Activated CD8-positive, alpha-beta memory T cell treated with anti-CD3 and anti-CD28 coated beads, Interleukin-2, amount 50 U/mL, for 1 hour (primary cell): Measurements from ENCODE around the gene TM9SF3.
A peak's percentile ranks its signal among the peaks of the same experiment; 100 is the strongest.

Experiments
- DNase-seq: peaks from one replicate; pipeline ENCODE4 v3.0.0-alpha.2; 2020; ENCODE audit errors: extremely low read depth

The TM9SF3 gene

DNA sequence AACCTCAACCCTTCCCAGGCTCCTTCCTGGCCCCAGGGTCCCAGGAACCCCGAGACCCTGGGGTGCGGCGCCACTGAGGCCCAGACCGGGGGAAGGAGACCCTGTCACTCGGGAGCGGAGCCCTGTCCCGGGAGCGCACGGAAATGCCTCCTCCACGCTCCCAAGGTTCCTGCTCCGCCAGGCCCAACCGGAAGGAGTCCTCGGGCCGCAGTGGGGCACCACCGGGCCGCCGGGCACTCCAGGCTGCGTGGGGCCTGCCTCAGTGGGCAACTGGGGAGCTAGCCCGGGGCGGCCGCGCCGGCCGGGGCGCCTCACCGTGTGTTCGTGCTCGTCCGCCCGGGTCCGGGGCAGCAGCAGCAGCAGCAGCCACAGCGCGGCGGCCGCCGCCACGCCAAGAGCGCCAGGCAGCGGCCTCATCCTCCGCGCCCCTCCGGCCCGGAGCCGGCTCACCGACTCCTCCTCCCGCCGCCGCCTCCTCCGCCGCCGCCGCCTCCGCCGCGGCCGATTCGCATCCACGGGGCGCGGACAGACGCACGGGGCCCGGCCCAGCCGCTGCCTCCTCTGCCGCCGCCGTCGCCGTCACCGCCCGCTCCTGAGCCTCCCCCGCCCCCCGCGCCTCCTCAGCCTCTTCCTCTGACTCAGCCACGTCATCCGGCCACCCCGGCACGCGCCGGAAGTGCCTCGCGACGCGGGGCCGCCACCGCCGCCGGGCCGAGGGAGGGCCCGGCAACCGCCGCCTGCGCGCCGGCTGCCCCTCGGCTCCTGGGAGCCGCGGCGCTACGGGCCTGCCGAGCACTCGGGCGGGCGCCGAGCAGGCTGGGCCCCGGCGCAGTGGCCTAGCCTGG, at the start of gene TM9SF3:
TSS of gene TM9SF3 (minus strand) at position 594 of the 845 bp plus-strand sequence. CDS start at position 417, 177 bp downstream.
- DNase-seq, result peak; percentile 87

GRCh38 chr10:96636551-96636950, 49.7 kb upstream of the TM9SF3 start:
- DNase-seq, result no peak

GRCh38 chr10:96632974-96633710, 46.3 kb upstream of the TM9SF3 start:
- no peak for DNase-seq

DNA sequence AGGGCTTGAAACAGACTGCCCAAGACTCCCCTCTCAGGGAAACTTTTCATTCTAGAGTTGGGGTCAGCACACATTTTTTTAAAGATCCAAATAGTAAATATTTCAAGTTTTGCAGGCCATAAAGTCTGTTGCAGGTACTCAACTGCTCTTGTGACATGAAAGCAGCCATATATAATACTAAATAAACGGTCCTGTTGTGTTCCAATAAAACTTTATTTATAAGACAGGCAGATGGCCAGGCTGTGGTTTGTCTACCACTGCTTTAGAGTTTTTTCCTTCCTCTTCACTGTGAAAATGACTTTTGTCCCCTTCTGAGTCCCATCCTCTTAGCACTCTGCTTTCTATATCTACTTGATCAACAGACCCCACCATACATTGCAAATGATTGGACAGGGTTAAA, 40.5 kb upstream of the TM9SF3 start:
- no peak for DNase-seq

DNA sequence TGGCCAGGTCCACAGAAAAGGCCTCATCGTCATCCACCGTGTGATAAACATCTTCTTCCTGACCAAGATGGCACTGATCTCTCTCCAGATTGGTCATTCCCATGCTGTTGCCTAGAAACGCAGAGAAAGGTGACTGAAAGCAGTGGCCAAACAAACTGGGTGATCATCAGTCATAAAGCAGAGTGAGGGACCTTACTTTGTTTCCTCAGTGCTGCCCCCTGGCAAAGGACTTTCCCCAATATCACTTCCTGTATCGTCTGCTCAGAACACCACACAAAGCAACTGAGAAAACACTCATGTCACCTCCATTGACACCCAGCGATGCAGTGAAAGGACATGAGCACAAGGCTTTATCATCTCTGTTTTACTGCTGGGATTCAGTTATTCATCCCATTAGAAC, 40.0 kb upstream of the TM9SF3 start:
- DNase-seq, result no peak

- DNase-seq, result no peak
Observed at GRCh38 chr10:96625173-96625572, 38.4 kb upstream of the TM9SF3 start.

DNA sequence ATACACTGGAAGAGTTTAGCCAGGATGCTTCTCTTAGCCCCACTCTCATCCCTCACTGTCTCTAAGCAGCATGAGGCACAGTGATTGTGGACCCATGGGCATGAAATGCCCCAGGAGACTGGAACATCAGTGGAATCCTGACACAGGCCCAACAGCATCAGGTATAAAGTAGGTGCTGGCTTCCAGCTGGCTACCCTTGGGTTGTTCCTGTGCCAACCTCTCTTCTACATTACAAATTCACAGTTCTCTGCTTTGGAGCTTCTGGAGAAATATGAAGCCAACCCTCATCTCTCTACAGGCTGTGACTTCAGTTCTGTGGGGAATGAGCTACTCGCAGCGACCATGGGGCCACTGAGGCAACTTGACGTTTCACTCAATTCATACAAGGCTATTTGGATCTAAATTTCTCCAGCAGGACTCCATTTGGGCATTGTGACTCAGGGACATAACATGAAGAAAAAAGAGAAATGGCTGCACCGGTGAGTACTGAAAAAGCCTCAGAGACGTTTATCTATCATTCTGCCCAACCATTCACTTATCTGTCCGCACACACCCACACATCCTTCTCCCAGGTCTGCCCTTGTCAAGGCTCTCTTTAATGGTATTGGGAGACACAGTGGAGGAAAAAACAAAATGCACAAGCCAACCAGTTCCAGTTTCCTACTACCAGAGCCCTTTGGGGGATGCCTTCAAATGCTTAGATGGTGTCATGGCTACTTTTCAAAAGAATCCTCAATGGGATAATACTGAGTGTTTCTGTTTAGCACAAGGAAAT, 35.4 kb upstream of the TM9SF3 start:
- DNase-seq, result no peak

DNA sequence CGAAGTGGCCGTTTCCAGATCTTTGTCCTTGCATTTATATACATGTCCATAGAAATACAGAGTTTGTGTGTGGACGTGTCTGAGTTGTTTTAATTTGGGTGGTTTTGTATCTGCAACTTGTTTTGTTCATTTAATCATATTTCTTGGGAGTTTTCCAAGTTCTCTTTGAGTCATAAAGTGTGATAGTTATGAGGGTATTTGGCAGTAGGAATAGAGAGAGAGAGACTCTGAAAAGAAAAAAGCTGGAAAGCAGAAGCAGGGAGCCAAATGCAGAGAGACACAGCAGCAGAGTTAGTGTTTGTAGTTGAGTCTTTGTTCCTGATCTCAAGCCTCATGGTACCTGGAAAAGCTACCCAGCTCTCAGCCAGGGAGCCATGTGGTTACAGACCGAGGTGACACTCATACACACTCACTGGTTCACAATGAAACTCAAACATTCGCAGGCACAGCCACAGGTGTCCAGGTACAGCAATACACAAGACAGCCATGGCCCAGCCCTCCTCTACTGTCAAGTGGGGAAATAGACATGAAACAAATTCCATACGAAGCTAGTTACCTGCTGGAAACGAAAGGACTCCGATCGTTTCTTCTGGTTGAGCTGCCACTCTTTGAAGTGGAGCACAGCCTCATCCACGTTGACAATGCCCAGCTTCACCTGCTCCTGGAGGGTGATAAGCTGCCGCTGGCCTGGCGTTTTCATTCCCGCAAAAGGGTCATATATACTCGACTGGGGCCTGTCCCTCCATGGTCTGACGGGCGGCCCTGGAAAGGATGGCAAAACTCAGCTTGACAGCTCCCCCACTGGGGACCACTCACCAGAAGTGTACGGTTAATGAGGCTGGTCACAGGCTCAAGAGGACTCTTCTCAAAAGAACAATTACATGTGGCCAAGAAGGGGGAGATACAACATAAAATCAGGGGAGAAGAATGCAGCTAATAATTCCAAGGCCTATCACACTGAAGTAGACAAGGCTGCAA, 33.3 kb upstream of the TM9SF3 start:
- DNase-seq, result no peak

DNA sequence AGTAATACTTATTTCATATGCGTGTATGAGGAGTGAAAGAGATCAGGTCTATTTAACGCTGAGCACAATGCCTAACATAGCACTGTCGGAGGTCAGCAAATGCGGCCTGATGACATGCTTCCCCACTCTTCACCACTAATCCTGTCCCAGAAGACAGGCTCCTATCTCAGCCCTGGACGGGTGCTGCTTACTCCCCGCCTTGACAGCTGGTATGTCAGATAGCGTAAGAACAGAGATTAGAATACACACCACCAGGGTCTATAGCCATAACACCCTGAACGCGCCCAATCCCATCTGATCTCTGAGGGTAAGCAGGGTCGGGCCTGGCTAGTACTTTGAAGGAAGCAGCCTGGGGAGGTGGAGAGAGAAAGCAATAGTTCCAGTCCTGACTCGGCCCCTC, 32.3 kb upstream of the TM9SF3 start:
- no peak for DNase-seq

- DNase-seq, result no peak
Observed at GRCh38 chr10:96618653-96619052, 31.8 kb upstream of the TM9SF3 start.

DNA sequence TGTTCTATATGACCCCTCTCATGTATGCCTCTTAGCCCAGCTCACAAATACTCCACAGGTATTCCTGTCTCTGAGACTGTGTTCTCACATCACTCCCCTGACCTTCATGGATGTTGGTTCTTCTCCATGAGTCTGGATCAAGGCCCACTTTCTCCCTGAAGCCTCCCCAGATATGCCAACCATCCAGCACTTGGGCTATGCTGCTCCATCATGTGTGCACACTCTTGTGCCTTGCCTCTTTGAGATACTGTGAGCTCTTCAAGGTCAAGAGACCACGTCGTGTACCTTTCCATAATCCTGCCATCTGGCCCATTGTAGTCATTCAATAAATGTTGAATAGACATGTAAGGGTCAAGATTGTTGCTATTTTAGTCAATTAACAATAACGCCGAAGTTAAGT, 30.1 kb upstream of the TM9SF3 start:
- no peak for DNase-seq

DNA sequence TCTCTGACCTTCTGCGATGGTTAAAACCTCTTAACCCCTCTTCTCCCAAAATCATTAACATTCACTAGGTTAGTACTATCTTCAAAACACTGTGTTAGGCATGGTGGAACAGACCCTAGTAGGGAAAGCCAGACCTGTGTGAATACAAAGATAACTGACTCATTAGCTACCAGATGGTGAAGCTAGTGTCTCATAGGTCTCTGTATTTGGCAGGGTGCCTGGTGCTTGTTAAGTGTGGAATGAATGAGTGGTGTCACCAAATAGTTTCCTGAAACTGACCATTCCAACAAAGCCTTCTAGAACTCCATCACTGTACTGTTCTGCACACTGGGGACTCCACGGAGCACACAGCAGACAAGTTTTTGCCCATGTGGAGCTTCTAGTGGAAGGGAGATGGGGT, 27.7 kb upstream of the TM9SF3 start:
- no peak for DNase-seq

GRCh38 chr10:96613576-96613975, 26.8 kb upstream of the TM9SF3 start:
- no peak for DNase-seq

GRCh38 chr10:96612055-96612830, 25.4 kb upstream of the TM9SF3 start:
- no peak for DNase-seq

DNA sequence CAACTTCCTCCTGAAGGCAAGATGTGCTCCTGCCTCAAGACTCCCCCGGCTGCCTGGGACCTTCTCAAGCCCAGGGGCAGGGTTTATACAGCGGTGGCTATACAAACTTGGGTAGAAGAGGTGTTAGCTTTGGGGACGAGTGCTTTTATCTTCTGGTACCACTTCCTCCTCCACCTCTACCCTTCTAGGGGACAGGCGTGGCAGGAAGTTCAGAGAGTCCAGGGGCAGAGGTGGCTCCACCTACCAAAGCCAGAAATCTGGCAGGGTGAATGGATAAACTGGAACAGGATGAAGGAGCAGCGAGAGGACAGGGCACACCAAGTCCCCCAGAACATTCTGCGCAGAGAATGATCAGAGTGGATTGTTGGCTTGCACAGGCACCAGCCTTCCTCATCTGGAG, 24.0 kb upstream of the TM9SF3 start:
- DNase-seq, result no peak

GRCh38 chr10:96609510-96609909, 22.7 kb upstream of the TM9SF3 start:
- DNase-seq, result no peak

DNA sequence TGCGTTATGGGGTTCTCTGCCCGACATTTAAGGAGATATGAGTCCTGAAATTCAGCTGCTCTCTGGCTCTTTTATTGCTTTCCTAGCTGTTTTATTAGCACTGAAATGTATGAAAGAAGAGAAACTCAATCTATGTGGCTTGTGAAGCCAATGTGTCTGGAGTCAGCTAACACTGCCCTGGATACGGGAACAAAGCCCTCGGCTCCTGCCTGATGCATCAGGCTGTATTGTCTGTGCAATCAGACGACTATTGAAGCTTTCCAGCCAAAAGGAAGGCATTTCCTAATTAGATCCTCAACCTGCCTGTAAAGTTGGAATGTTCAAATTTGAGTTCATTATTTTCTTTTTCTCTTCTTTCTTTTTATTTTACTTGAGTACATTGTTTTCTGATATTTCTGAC, 22.0 kb upstream of the TM9SF3 start:
- no peak for DNase-seq

DNA sequence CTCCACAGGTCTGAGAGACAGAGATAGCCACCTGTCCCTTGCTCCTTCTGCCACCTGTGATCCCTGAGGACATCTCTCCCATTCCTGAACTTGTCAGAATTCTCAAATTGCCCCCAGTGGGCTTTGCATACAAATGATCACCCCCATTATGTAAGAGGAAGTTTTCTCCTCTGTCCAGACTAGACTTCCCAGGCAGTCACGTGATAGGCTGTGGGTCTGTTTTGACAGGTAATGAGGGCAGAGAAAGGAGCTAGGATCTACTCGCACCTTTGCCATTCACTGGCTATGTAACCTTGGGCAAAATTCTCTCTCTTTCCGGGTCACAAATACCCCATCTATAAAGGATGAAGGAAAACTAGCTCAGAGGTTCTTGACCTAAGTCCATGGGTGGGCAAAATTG, 21.4 kb upstream of the TM9SF3 start:
- DNase-seq, result no peak

DNA sequence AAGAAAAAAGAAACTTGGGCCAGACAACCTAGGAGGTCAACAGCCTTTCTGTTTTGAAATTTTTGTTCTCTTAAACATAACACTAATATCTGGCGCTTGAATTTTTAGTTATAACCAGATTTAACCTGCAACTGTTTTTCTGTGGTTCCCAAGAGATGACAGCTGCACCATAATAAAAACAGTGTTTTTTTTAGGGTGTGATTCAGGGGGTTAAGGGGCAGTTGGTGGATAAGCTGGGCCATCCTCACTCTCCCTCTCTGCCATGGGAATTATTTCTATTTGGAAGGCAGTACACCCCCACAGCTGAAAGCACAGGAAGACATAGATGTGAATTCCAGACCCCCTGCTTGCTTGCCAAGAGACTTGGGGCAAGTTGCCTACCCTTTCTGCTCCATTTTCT, 20.1 kb upstream of the TM9SF3 start:
- no peak for DNase-seq

DNA sequence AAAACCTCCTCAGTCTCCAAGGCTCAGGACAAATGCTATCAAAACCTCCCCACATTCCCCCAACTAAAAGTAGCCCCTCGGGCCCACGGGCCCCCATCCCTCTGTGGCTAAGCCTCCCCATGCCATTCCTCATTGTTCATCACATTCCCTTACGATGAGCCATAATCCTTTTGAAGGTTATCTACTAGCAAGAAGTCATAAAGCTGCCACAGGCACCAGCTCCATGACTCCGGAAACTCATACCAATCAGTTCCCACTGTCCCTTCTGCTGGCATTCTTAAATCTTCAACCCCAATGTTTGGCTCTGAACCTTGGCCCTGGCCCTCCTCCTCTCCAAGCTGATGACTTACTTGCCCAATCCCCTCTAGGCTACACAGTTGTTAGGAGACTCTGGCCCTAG, 19.4 kb upstream of the TM9SF3 start:
- DNase-seq, result no peak
